Measurements from ENCODE around the gene ZNF586.

Gene ZNF586

DNA sequence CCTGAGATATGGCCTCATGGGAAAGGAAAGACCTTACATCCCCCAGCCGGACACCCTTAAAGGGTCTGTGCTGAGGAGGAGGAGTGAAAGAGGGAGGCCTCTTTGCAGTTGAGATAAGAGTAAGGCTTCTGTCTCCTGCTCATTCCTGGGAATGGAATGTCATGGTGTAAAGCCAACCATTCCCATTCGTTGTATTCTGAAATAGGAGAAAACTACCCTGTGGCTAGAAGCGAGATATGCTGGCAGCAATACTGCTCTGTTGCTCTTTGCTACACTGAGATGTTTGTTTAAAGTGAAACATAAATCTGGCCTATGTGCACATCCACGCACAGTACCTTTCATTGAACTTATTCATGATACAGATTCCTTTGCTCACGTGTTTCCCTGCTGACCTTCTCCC, 59.8 kb downstream of the ZNF586 start:
- no peak for DNase-seq

DNA sequence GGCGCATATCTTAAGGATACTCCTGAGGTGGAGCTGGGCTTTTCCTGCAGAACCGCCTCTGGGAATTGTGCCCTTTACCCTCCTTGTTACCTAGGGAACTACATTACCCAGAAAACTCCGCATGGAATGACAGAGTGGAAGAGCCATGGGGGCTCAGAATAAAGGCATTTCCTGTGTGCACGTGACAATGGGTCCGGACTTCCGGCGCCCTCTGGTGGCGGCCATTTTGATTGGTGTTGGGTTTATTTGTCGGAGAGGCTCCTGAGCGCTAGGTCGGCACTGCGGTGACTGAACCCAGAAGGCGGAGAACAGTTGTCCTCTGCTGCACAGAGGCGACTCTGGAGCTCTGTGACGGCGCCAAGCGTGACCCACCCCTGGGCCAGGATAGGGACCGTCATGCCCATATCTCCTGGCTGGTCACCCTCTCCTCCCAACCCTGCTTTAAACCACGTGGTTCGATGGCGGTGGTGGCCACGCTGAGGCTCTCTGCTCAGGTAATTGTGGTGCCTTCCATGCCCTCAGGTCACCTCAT, 60.7 kb downstream of the ZNF586 start, which contains the start of gene ZNF587B:
ZNF587B (plus strand) TSS at position 229 of the 532 bp plus-strand sequence; CDS start at position 459, 230 bp downstream.
- DNase-seq: no peak
